Adipocyte (in vitro differentiated cells): Measurements from ENCODE around the gene GIGYF1.
A peak's percentile ranks its signal among the peaks of the same experiment; 100 is the strongest.
"Not testable (repeated sequence)": the region's sequence is repeated elsewhere in the genome, so short reads cannot be mapped to it uniquely, and the experiment has no call there.

ENCODE experiments used
- DNase-seq: peaks from one replicate; pipeline ENCODE4 v3.0.0-alpha.2; 2015; ENCODE audit warnings: low read depth
- H3K27me3 ChIP-seq: replicated peaks from 2 replicates; pipeline ENCODE4 v1.7.0; 2013; ENCODE audit warnings: mild to moderate bottlenecking, low read length, moderate library complexity; ENCODE audit not compliant: control insufficient read depth, insufficient read depth
- H3K36me3 ChIP-seq: 2 replicates; pipeline ENCODE4 v1.7.0; 2013; ENCODE audit warnings: low read length, mild to moderate bottlenecking, moderate library complexity; ENCODE audit not compliant: control insufficient read depth, insufficient read depth, severe bottlenecking
- H3K4me1 ChIP-seq: 2 replicates; pipeline ENCODE4 v1.7.0; 2013; ENCODE audit warnings: mild to moderate bottlenecking, low read length, moderate library complexity; ENCODE audit not compliant: control insufficient read depth, insufficient read depth
- H3K4me3 ChIP-seq: 2 replicates; pipeline ENCODE4 v1.7.0; 2013; ENCODE audit warnings: mild to moderate bottlenecking, low read length, moderate library complexity
- H3K9ac ChIP-seq: 2 replicates; pipeline ENCODE4 v1.7.0; 2013; ENCODE audit warnings: mild to moderate bottlenecking, low read length, moderate library complexity
- H3K9me3 ChIP-seq: 2 replicates; pipeline ENCODE4 v1.7.0; 2013; ENCODE audit warnings: mild to moderate bottlenecking, low read length, moderate library complexity; ENCODE audit not compliant: control insufficient read depth

The GIGYF1 gene

GRCh38 chr7:100694098-100694745 is at the start of gene GIGYF1:
GIGYF1 (minus strand) TSS chr7:100694250; CDS start chr7:100688238, 6,012 bp downstream.
- peak within 1 kb of the TSS; percentile 90 for H3K4me3 ChIP-seq
- H3K36me3 ChIP-seq: no peaks in the 10 kb centered on the region
- H3K9me3 ChIP-seq: no peaks in the 10 kb centered on the region
- peak; percentile 83 for DNase-seq
- H3K9ac ChIP-seq: peak within 1 kb of the TSS; percentile 91
- no peaks in the 10 kb centered on the region for H3K27me3 ChIP-seq
- peaks cover 23% of the 10 kb centered on the region for H3K4me1 ChIP-seq

DNA sequence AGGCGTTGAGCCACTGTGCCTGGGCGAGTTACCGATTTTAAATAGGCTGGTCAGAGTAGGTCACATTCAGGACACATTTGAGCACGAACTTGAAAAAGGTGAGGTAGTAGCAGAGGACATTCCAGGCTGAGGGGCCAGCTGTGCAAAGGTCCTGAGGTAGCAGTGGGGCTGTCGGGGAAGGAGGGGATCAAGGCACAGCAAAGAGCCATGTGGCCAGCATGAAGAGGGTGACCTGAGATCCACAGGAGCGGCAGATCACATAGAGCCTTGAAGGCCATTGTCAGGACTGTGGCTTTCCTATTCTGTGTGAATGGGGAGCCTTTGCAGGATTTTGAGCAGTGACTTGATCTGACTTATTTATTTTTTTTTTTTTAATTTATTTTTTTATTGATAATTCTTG is 45.9 kb upstream of the GIGYF1 start:
- no peak overlapping the region for H3K4me3 ChIP-seq
- no peaks in the 10 kb centered on the region for H3K9me3 ChIP-seq
- DNase-seq: no peak
- no peaks in the 10 kb centered on the region for H3K4me1 ChIP-seq
- no peak overlapping the region for H3K9ac ChIP-seq
- peaks cover 5% of the 10 kb centered on the region for H3K27me3 ChIP-seq
- H3K36me3 ChIP-seq: no peaks in the 10 kb centered on the region

- Histone ChIP-seq H3K27me3 (peaks cover 11% of the 10 kb centered on the region), H3K4me3 (no peak overlapping the region), H3K36me3 (no peaks in the 10 kb centered on the region), H3K9ac (no peak overlapping the region), H3K9me3 (no peaks in the 10 kb centered on the region), H3K4me1 (no peaks in the 10 kb centered on the region)
- DNase-seq: no peak
Observed at GRCh38 chr7:100736671-100737070, 42.6 kb upstream of the GIGYF1 start.

GRCh38 chr7:100735730-100736129 is 41.7 kb upstream of the GIGYF1 start:
- Histone ChIP-seq H3K9me3 (no peaks in the 10 kb centered on the region), H3K4me3 (no peak overlapping the region)

DNA sequence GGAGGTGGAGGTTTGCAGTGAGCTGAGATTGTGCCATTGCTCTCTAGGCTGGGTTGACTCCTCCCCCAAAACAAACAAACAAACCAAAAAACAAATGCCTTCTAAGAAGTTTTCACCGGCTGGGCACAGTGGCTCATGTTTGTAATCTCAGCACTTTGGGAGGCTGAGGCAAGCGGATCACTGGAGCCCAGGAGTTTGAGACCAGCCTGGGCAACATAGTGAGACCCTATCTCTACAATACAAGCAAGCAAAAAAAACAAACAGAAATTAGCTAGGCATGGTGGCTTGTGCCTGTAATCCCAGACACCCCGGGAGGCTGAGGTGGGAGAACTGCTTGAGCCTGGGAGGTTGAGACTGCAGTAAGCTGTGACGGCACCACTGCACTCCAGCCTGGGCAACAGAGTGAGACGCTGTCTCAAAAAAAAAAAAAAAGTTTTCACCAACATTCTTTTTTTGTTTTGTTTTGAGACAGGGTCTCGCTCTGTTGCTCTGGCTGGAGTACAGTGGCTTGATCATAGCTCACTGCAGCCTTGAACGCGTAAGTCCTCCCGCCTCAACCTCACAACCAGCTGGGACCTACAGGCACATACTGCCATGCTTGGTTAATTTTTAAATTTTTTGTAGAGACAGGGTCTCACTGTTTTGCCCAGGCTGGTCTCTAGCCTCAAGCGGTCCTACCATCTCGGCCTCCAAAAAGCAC is 38.0 kb upstream of the GIGYF1 start:
- Histone ChIP-seq H3K9ac (no peak overlapping the region), H3K4me1 (peaks cover 7% of the 10 kb centered on the region), H3K4me3 (no peak overlapping the region), H3K36me3 (no peaks in the 10 kb centered on the region), H3K9me3 (no peaks in the 10 kb centered on the region), H3K27me3 (peaks cover 19% of the 10 kb centered on the region)
- DNase-seq: no peak

More at GRCh38 chr7:100735730-100736129, 41.7 kb upstream of the GIGYF1 start:
- Histone ChIP-seq H3K36me3 (no peaks in the 10 kb centered on the region), H3K9ac (no peak overlapping the region), H3K4me1 (no peaks in the 10 kb centered on the region), H3K27me3 (peaks cover 11% of the 10 kb centered on the region)
- no peak for DNase-seq

- Histone ChIP-seq H3K4me1 (peaks cover 19% of the 10 kb centered on the region), H3K27me3 (peaks cover 15% of the 10 kb centered on the region), H3K9me3 (no peaks in the 10 kb centered on the region), H3K36me3 (no peaks in the 10 kb centered on the region), H3K4me3 (no peak overlapping the region), H3K9ac (no peak overlapping the region)
- DNase-seq: no peak
Observed at GRCh38 chr7:100730136-100730800, 36.2 kb upstream of the GIGYF1 start.

GRCh38 chr7:100728196-100728595 is 34.1 kb upstream of the GIGYF1 start:
- Histone ChIP-seq H3K9ac (no peak overlapping the region), H3K4me1 (peaks cover 19% of the 10 kb centered on the region), H3K4me3 (no peak overlapping the region), H3K36me3 (no peaks in the 10 kb centered on the region), H3K9me3 (no peaks in the 10 kb centered on the region), H3K27me3 (peaks cover 23% of the 10 kb centered on the region)
- DNase-seq: no peak

DNA sequence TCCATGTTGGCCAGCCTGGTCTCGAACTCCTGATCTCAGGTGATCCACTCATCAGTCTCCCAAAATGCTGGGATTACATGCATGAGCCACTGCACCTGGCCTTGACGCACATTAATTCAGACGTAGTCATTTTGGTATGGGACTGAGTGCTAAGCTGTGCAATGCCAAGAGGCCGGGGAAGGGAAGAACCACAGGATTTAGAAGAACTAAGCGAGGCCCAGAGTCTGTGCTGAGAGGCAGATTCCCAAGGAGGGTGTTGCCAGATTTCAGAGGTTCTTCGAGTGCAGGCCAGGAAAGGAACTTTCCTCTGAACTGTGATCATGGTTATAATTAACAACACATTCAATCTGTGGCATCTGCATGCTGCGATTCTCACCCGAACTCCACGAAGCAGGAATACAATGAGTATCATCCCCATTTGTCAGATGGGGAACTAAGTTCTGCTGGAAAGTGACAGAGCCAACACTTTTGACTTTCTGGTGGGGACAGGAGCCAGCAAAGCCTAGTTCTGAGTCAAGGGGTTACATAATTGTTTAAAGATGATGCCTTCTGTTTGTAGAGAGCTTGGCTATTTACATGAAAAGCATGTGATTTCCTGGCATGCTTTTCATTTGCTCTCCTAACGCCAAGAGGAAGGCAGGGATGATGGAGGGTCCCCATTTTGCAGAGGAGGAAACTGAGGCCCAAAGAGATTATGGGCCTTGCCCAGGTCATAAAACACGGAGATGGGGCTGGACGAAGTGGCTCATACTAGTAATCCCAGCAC is 33.1 kb upstream of the GIGYF1 start:
- DNase-seq: peak; percentile 95
- H3K9me3 ChIP-seq: no peaks in the 10 kb centered on the region
- no peak overlapping the region for H3K9ac ChIP-seq
- peaks cover 19% of the 10 kb centered on the region for H3K4me1 ChIP-seq
- H3K36me3 ChIP-seq: no peaks in the 10 kb centered on the region
- H3K27me3 ChIP-seq: peaks cover 28% of the 10 kb centered on the region
- no peak overlapping the region for H3K4me3 ChIP-seq

DNA sequence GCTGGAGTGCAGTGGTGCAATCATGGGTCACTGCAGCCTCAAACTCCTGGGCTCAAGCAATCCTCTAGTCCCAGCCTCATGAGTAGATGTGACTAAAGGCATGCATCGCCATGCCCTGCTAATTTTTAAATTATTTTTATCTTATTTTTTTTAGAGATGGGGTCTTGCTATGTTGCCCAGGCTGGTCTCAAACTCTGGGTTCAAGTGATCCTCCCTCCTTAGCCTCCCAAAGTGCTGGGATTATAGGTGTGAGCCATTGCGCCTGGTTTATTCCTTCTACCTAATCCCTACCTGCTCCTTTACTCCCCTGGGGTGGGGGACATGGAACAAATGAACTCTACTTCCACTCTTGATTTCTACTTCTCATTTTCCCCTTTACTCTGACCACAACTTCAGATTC is 30.3 kb upstream of the GIGYF1 start:
- not testable (repeated sequence) for H3K9ac ChIP-seq, DNase-seq, H3K9me3 ChIP-seq, H3K36me3 ChIP-seq, H3K4me3 ChIP-seq
- Histone ChIP-seq H3K27me3 (peaks cover 46% of the 10 kb centered on the region), H3K4me1 (peaks cover 19% of the 10 kb centered on the region)

DNA sequence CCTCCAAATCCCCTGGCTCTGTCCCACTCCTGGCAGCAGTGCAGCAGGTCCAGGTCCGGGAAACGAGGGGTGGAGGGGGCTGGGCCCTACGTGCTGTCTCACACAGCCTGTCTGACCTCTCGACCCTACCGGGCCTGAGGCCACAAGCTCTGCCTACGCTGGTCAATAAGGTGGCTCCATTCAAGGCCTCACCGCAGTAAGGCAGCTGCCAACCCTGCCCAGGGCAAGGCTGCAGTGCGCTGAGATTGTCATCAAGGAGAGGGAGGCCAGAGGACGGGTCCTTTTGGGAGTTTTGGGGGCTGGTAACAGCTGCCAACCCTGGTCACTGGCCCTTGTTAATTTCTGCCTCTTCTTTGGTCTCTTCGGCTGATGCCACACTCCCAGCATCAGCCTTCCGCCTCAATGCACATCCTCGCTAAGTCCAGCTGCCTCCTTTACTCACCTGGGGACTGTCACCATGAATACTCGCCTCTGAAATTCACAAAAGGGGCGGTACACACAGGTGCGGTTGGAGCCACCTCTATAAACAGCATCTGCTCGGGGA is 29.8 kb upstream of the GIGYF1 start:
- no peaks in the 10 kb centered on the region for H3K36me3 ChIP-seq
- peaks cover 19% of the 10 kb centered on the region for H3K4me1 ChIP-seq
- no peak overlapping the region for H3K4me3 ChIP-seq
- H3K27me3 ChIP-seq: peaks cover 47% of the 10 kb centered on the region
- H3K9me3 ChIP-seq: no peaks in the 10 kb centered on the region
- no peak overlapping the region for H3K9ac ChIP-seq
- no peak for DNase-seq
